ENCODE measurements around the gene HAGHL.

HAGHL gene

GRCh38 chr16:778909-779527, 52.1 kb downstream of the HAGHL start:
- Histone ChIP-seq H3K36me3 (0 out of 2 replicates have a peak, but pooled peaks cover under 1% of the 10 kb centered on the region), H3K4me2 (peak overlapping the region; percentile 84), H3K4me1 (peaks cover 61% of the 10 kb centered on the region), H4K20me1 (peaks cover 2% of the 10 kb centered on the region; the same call in 1 of the 2 replicates), H3K27ac (no peak overlapping the region), H3K4me3 (no peak overlapping the region), H3K9ac (no peak overlapping the region), H3K27me3 (no peaks in the 10 kb centered on the region), H3K9me3 (no peaks in the 10 kb centered on the region)
- TF ChIP-seq Cebpa-rat (IDR thresholded peaks at IDR 0.05) = no peak

All from BLaER1 (cell line).